ENCODE results near the gene PLCL2.

PLCL2 gene

GRCh38 chr3:16855497-16855896 is 29.3 kb upstream of the PLCL2 start:
- TF ChIP-seq EZH2 (optimal IDR thresholded peaks at IDR 0.05; ENCODE audit: low read depth, low read length) (no peak), CTCF (IDR thresholded peaks at IDR 0.05; ENCODE audit: low read length) (no peak), EZH2phosphoT487 (IDR thresholded peaks at IDR 0.05; ENCODE audit: low read length) (no peak)
- H3K79me2 ChIP-seq (ENCODE audit: low read length) = no peaks in the 10 kb centered on the region
- peaks cover 13% of the 10 kb centered on the region for H3K4me1 ChIP-seq (ENCODE audit: low read length)
- no peak overlapping the region for H3K27ac ChIP-seq (ENCODE audit: low read length)
- no peak overlapping the region for H3K4me2 ChIP-seq (ENCODE audit: low read depth, low read length)
- H3F3A ChIP-seq (ENCODE audit: insufficient read depth, low read length) = no peaks in the 10 kb centered on the region
- no peak overlapping the region for H2AFZ ChIP-seq (ENCODE audit: low read length)
- no peak for DNase-seq
- H3K36me3 ChIP-seq (replicated peaks; ENCODE audit: insufficient read depth, low read length) = no peaks in the 10 kb centered on the region
- no peaks in the 10 kb centered on the region for H3K27me3 ChIP-seq (replicated peaks; ENCODE audit: insufficient read depth, low read length)
- H3K9me3 ChIP-seq (replicated peaks; ENCODE audit: insufficient read depth, low read length) = no peaks in the 10 kb centered on the region
- H3K4me3 ChIP-seq (ENCODE audit: low read length) = no peak overlapping the region
- H4K20me1 ChIP-seq (ENCODE audit: insufficient read depth, low read length) = no peaks in the 10 kb centered on the region
- H3K9ac ChIP-seq (ENCODE audit: low read length) = no peak overlapping the region
- no peaks in the 10 kb centered on the region for H3K9me2 ChIP-seq (replicated peaks; ENCODE audit: insufficient read depth, low read length)

- peaks cover 13% of the 10 kb centered on the region for H3K4me1 ChIP-seq (ENCODE audit: low read length)
- no peaks in the 10 kb centered on the region for H3K79me2 ChIP-seq (ENCODE audit: low read length)
- no peaks in the 10 kb centered on the region for H3K9me3 ChIP-seq (replicated peaks; ENCODE audit: insufficient read depth, low read length)
- no peak overlapping the region for H3K4me3 ChIP-seq (ENCODE audit: low read length)
- no peak overlapping the region for H2AFZ ChIP-seq (ENCODE audit: low read length)
- no peak overlapping the region for H3K27ac ChIP-seq (ENCODE audit: low read length)
- no peak overlapping the region for H3K9ac ChIP-seq (ENCODE audit: low read length)
- no peaks in the 10 kb centered on the region for H3K36me3 ChIP-seq (replicated peaks; ENCODE audit: insufficient read depth, low read length)
- no peaks in the 10 kb centered on the region for H4K20me1 ChIP-seq (ENCODE audit: insufficient read depth, low read length)
- DNase-seq = no peak
- H3K9me2 ChIP-seq (replicated peaks; ENCODE audit: insufficient read depth, low read length) = no peaks in the 10 kb centered on the region
- TF ChIP-seq CTCF (IDR thresholded peaks at IDR 0.05; ENCODE audit: low read length) (no peak), EZH2 (optimal IDR thresholded peaks at IDR 0.05; ENCODE audit: low read depth, low read length) (no peak), EZH2phosphoT487 (IDR thresholded peaks at IDR 0.05; ENCODE audit: low read length) (no peak)
- no peaks in the 10 kb centered on the region for H3K27me3 ChIP-seq (replicated peaks; ENCODE audit: insufficient read depth, low read length)
- no peaks in the 10 kb centered on the region for H3F3A ChIP-seq (ENCODE audit: insufficient read depth, low read length)
- no peak overlapping the region for H3K4me2 ChIP-seq (ENCODE audit: low read depth, low read length)
These were observed 24.5 kb upstream of the PLCL2 start for GRCh38 chr3:16860234-16860633.

- no peaks in the 10 kb centered on the region for H3F3A ChIP-seq (ENCODE audit: insufficient read depth, low read length)
- no peaks in the 10 kb centered on the region for H3K27me3 ChIP-seq (replicated peaks; ENCODE audit: insufficient read depth, low read length)
- H2AFZ ChIP-seq (ENCODE audit: low read length) = no peak overlapping the region
- TF ChIP-seq EZH2phosphoT487 (IDR thresholded peaks at IDR 0.05; ENCODE audit: low read length) = no peak
- TF ChIP-seq EZH2 (optimal IDR thresholded peaks at IDR 0.05; ENCODE audit: low read depth, low read length) = no peak
- TF ChIP-seq CTCF (IDR thresholded peaks at IDR 0.05; ENCODE audit: low read length) = no peak
- no peaks in the 10 kb centered on the region for H3K9me2 ChIP-seq (replicated peaks; ENCODE audit: insufficient read depth, low read length)
- H3K4me3 ChIP-seq (ENCODE audit: low read length) = no peak overlapping the region
- H4K20me1 ChIP-seq (ENCODE audit: insufficient read depth, low read length) = no peaks in the 10 kb centered on the region
- H3K4me1 ChIP-seq (ENCODE audit: low read length) = peaks cover 13% of the 10 kb centered on the region
- no peak overlapping the region for H3K4me2 ChIP-seq (ENCODE audit: low read depth, low read length)
- H3K79me2 ChIP-seq (ENCODE audit: low read length) = no peaks in the 10 kb centered on the region
- H3K27ac ChIP-seq (ENCODE audit: low read length) = no peak overlapping the region
- no peaks in the 10 kb centered on the region for H3K9me3 ChIP-seq (replicated peaks; ENCODE audit: insufficient read depth, low read length)
- H3K9ac ChIP-seq (ENCODE audit: low read length) = no peak overlapping the region
- DNase-seq = no peak
- H3K36me3 ChIP-seq (replicated peaks; ENCODE audit: insufficient read depth, low read length) = no peaks in the 10 kb centered on the region
These were observed 23.3 kb upstream of the PLCL2 start for GRCh38 chr3:16861432-16861831.
